Osteocyte (in vitro differentiated cells): ENCODE data around the gene MRPL38. TPM values are rescaled to one million over a fixed set of nuclear protein-coding genes. Genes with fewer than 3 reads are reported as not detected.
A peak's percentile ranks its signal among the peaks of the same experiment; 100 is the strongest.

Experiments used
- DNase-seq: peaks from one replicate; pipeline ENCODE4 v3.0.0; 2021; ENCODE audit warnings: mixed read lengths; ENCODE audit not compliant: unreplicated experiment; ENCODE audit errors: extremely low spot score
- H3K27ac Mint-ChIP-seq: one replicate; pipeline ENCODE4 v1.8.0; 2021; ENCODE audit warnings: mild to moderate bottlenecking, mixed read lengths; ENCODE audit not compliant: unreplicated experiment
- H3K27me3 Mint-ChIP-seq: one replicate; pipeline ENCODE4 v1.8.0; 2021; ENCODE audit warnings: mixed read lengths; ENCODE audit not compliant: unreplicated experiment
- H3K36me3 Mint-ChIP-seq: one replicate; pipeline ENCODE4 v1.8.0; 2021; ENCODE audit warnings: mixed read lengths; ENCODE audit not compliant: unreplicated experiment
- H3K4me1 Mint-ChIP-seq: one replicate; pipeline ENCODE4 v1.8.0; 2021; ENCODE audit warnings: mixed read lengths; ENCODE audit not compliant: unreplicated experiment
- H3K4me3 Mint-ChIP-seq: one replicate; pipeline ENCODE4 v1.8.0; 2021; ENCODE audit warnings: mild to moderate bottlenecking, moderate library complexity, mixed read lengths; ENCODE audit not compliant: unreplicated experiment
- H3K9me3 Mint-ChIP-seq: one replicate; pipeline ENCODE4 v1.8.0; 2021; ENCODE audit warnings: mixed read lengths; ENCODE audit not compliant: unreplicated experiment
- CTCF ChIP-seq: fragments of 200-600 bp; sonication (generic); IDR thresholded peaks from 2 replicates; pipeline ENCODE4 v1.5.0; 2021; ENCODE audit warnings: antibody characterized with exemption, mild to moderate bottlenecking, moderate library complexity
- total RNA-seq: library from RNA; stranded (reverse); gene quantifications from 2 replicates; pipeline ENCODE4 v1.2.1, GENCODE V29; 2021

Gene MRPL38
- total RNA-seq, 1 donor from 2014 or later: 73.6 TPM

DNA sequence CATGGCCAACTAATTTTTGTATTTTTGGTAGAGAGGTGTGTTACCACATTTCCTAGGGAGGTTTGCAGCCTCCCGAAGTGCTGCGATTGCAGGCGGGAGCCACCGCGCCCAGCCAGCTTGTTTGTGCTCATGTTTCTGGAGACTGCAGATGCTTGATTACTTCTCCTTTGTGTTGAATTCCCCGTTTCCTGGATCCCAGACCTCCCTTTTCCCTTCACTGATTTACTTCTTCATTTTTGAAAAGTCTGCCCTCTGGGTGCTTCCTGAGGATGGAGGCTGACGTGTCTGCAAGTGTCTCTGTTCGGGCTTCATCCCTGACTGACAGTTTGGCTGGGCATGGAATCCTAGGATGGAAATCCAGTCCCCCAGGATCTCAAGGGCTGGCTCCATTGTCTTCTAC, 19.3 kb downstream of the MRPL38 start:
- Mint-ChIP-seq H3K4me3 (no peak overlapping the region), H3K9me3 (no peaks in the 10 kb centered on the region), H3K36me3 (peaks cover 3% of the 10 kb centered on the region), H3K27me3 (no peaks in the 10 kb centered on the region), H3K4me1 (peaks cover 6% of the 10 kb centered on the region), H3K27ac (no peak overlapping the region)
- no peak for TF ChIP-seq CTCF
- DNase-seq: no peak

- H3K27ac Mint-ChIP-seq: no peak overlapping the region
- H3K4me1 Mint-ChIP-seq: peaks cover 20% of the 10 kb centered on the region
- TF ChIP-seq CTCF: no peak
- no peak for DNase-seq
- no peaks in the 10 kb centered on the region for H3K27me3 Mint-ChIP-seq
- no peak overlapping the region for H3K4me3 Mint-ChIP-seq
- H3K36me3 Mint-ChIP-seq: no peaks in the 10 kb centered on the region
- H3K9me3 Mint-ChIP-seq: no peaks in the 10 kb centered on the region
Observed at GRCh38 chr17:75881678-75882454, 22.8 kb downstream of the MRPL38 start.

DNA sequence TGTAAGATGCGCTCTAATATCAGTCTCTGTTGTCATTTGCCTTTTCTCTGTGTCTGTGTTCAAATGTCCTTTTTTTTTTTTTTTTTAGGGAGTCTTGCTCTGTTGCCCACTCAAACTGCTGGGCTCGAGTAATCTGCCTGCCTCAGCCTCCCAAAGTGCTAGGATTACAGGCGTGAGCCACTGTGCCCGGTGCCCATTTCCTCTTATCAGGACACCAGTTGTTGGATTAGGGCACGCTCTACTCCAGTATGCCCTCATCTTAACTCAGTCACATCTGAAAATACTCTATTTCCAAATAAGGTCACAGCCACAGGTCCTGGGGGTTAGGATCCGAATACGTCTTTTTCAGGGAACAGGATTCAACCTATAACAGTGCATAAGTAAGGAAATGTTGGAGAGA, 24.4 kb downstream of the MRPL38 start:
- H3K36me3 Mint-ChIP-seq: no peaks in the 10 kb centered on the region
- no peak overlapping the region for H3K27ac Mint-ChIP-seq
- no peak for DNase-seq
- TF ChIP-seq CTCF: no peak
- no peaks in the 10 kb centered on the region for H3K9me3 Mint-ChIP-seq
- H3K4me3 Mint-ChIP-seq: no peak overlapping the region
- H3K27me3 Mint-ChIP-seq: no peaks in the 10 kb centered on the region
- H3K4me1 Mint-ChIP-seq: peaks cover 36% of the 10 kb centered on the region

DNA sequence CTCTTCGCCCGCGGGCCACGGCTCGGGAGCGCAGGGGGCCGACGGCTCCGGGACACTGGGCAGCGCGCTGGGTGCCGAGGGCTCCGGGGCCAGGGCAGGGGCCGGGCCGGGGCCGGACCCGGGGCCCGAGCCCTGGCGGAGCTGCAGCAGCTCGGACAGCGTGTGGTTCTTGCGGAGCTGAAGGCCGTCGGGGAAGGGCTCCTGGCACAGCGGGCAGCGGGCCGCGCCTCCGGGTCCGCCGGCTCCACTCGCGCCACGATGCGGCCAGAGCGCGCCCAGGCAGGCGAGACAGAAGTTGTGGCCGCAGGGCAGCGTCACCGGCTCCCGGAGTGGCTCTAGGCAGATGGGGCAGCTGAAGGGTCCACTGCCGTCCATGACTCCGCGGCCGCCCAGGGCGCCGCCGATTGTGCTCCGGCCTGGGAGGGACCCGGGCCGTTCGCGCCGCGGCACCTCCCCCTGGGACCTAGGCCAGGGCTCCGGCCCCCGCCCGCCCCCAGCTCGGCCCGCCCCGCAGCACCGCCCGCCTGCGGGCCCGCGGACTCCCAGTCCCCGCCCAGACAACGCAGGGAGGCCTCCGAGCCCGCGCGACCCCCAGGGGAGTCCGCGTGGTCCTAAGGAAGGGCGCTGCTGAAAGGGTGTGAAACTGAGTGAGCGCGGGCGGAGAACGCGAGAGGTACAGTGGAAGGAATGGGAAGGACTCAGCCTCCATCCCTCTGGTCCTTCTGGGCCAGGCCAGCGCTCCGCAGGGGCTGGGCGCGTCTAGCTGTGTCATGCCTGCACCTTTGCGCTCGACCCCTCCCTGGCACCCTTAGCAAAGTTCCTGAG, 26.3 kb downstream of the MRPL38 start, which contains the start of gene TRIM47:
TRIM47 (minus strand) TSS at position 408 of the 825 bp plus-strand sequence; CDS start at position 375, 33 bp downstream.
- peak within 1 kb of the TSS; percentile 99 for H3K27ac Mint-ChIP-seq
- peaks cover 52% of the 10 kb centered on the region for H3K4me1 Mint-ChIP-seq
- no peaks in the 10 kb centered on the region for H3K27me3 Mint-ChIP-seq
- DNase-seq: no peak
- TF ChIP-seq CTCF: peak; percentile 27
- no peaks in the 10 kb centered on the region for H3K9me3 Mint-ChIP-seq
- peak within 1 kb of the TSS; percentile 86 for H3K4me3 Mint-ChIP-seq
- peaks cover 2% of the 10 kb centered on the region for H3K36me3 Mint-ChIP-seq

DNA sequence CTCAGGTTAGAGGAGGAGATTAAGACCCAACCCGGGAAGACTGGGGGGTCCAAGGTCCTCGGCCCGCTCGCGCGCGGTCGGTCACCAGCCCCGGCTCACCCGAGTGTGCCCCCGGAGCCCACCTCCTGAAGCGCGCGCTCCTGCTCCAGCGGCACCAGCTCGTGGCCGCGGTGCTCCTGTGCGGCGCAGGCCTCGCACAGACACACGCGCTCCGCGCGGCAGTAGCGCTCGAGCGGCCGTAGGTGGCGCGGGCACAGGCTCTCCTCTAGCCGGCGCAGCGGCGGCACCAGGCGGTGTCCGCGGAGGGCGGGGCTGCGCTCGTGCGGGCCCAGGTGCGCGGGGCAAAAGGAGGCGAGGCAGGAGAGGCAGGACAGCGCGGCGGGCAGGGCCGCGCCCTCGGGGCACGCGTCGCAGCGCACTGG, 26.9 kb downstream of the MRPL38 start:
- no peaks in the 10 kb centered on the region for H3K9me3 Mint-ChIP-seq
- H3K27me3 Mint-ChIP-seq: no peaks in the 10 kb centered on the region
- H3K4me3 Mint-ChIP-seq: peak overlapping the region; percentile 86
- peak; percentile 56 for TF ChIP-seq CTCF
- H3K27ac Mint-ChIP-seq: peak overlapping the region; percentile 99
- peak; percentile 89 for DNase-seq
- peaks cover 58% of the 10 kb centered on the region for H3K4me1 Mint-ChIP-seq
- H3K36me3 Mint-ChIP-seq: peaks cover 2% of the 10 kb centered on the region
